ENCODE data around the gene TP73. TPM values are rescaled to one million over a fixed set of nuclear protein-coding genes. Genes with fewer than 3 reads are reported as not detected.

TP73 gene
- total RNA-seq = 1 to 10 TPM in 4 of 8 experiments, under 1 TPM in 4; 0.27 to 2.0 (median 0.83) TPM

- 0% methylated on average over 17 of the region's 80 CpGs; no CpG with 5 or more reads in 9 of the 10 experiments for WGBS, 10 experiments
- in situ Hi-C loops (cut with MboI; ENCODE audit: low pct_unique_long_range_greater_than_20kb in 2 of 9, low sequenced_read_pairs in 9 of 9, unreplicated experiment in 9 of 9) = no loop called here
- Histone ChIP-seq H3K4me3 (peak within 1 kb of the TSS in 1 of 5 donors; percentile 5), H3K27ac (no peak within 1 kb of the TSS), H3K4me1 (replicated peaks in 1 of 2) (peaks cover 5 to 7% of the 10 kb centered on the region in 2 donors)
- ATAC-seq (replicated peaks in 6 of 8) = peak in 3 of 8 experiments; percentile 2 to 7 (median 3)
These were observed at the start of gene TP73 for GRCh38 chr1:3651930-3652547. TSS of gene TP73 (plus strand) at chr1:3652516. CDS start at chr1:3682366, 29,850 bp downstream.

DNA sequence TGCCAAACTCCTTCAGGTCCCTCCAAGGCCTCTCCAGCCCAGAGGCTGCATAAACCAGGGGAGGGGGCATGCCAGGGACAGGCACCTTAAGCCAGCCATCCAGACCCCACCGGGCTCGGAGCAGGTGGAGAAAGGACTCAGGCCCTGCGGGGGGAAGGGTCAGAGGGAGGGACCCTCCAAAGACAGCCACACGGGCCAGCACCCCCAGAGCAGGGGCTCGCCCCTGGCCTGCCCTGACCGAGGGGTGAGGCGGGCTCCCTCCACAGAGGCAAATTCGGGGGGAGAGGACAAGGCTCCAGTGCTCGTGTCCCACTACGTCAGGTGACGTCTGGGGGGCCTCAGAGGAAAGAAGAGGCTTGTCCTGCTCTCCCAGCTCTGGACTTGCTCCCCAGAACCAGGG, 49.2 kb upstream of the TP73 start:
- H3K4me1 ChIP-seq (replicated peaks in 1 of 2) = peaks cover 37 to 41% of the 10 kb centered on the region in 2 donors
- in situ Hi-C loops (cut with MboI; ENCODE audit: low pct_unique_long_range_greater_than_20kb in 2 of 9, low sequenced_read_pairs in 9 of 9, unreplicated experiment in 9 of 9) = no loop called here
- no peak overlapping the region for H3K4me3 ChIP-seq
- no peak overlapping the region for H3K27ac ChIP-seq
- 91 to 100% (median 92%) methylated on average over 2 to 11 of the region's 11 CpGs; no CpG with 5 or more reads in 7 of the 10 experiments for WGBS, 10 experiments
- ATAC-seq (replicated peaks in 6 of 8) = no peak

GRCh38 chr1:3603571-3604467, 48.5 kb upstream of the TP73 start:
- Histone ChIP-seq H3K4me3 (no peak overlapping the region), H3K4me1 (replicated peaks in 1 of 2) (peaks cover 37 to 41% of the 10 kb centered on the region in 2 donors), H3K27ac (no peak overlapping the region)
- 70 to 100% (median 90%) methylated on average over 1 to 15 of the region's 29 CpGs; no CpG with 5 or more reads in 2 of the 10 experiments for WGBS, 10 experiments
- no peak for ATAC-seq (replicated peaks in 6 of 8)
- in situ Hi-C loops (cut with MboI; ENCODE audit: low pct_unique_long_range_greater_than_20kb in 2 of 9, low sequenced_read_pairs in 9 of 9, unreplicated experiment in 9 of 9) = no loop called here

DNA sequence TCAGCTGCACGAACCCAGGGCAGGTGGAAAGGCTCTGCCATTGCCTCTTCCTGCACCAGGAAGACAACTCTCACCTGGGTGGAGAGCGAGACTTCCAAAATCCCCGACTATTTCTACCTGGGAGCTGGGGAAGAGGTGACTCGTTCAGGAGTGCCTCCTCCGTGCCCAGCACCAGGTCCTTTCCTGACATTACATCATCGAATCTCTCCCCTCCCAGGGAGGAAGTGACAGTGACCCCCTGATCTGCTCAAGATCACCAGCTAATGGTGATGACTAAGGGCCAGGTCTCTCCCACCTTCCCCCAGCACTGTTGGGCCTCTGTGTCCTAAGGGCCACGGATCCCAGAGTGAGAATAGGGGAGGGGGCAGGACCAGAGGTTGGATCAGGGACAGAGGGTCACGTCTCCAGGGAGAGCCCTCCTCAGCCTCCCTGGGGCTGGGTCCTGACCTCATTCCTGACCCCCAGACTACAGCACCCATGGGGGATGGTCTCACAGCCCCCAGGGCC, 47.8 kb upstream of the TP73 start:
- H3K4me3 ChIP-seq = no peak overlapping the region
- H3K4me1 ChIP-seq (replicated peaks in 1 of 2) = peaks cover 38 to 42% of the 10 kb centered on the region in 2 donors
- in situ Hi-C loops (cut with MboI; ENCODE audit: low pct_unique_long_range_greater_than_20kb in 2 of 9, low sequenced_read_pairs in 9 of 9, unreplicated experiment in 9 of 9) = no loop called here
- no peak for ATAC-seq (replicated peaks in 6 of 8)
- no peak overlapping the region for H3K27ac ChIP-seq
- 80 to 93% (median 85%) methylated on average over 1 to 6 of the region's 8 CpGs; no CpG with 5 or more reads in 4 of the 10 experiments for WGBS, 10 experiments

- ATAC-seq (replicated peaks in 6 of 8) = no peak
- in situ Hi-C loops (cut with MboI; ENCODE audit: low pct_unique_long_range_greater_than_20kb in 2 of 9, low sequenced_read_pairs in 9 of 9, unreplicated experiment in 9 of 9) = no loop called here
- peaks cover 45 to 49% of the 10 kb centered on the region in 2 donors for H3K4me1 ChIP-seq (replicated peaks in 1 of 2)
- H3K27ac ChIP-seq = no peak overlapping the region
- no peak overlapping the region for H3K4me3 ChIP-seq
- 73 to 100% (median 93%) methylated on average over 1 to 7 of the region's 7 CpGs; no CpG with 5 or more reads in 1 of the 10 experiments for WGBS, 10 experiments
These were observed 47.1 kb upstream of the TP73 start for GRCh38 chr1:3604997-3605823.

- peaks cover 47 to 51% of the 10 kb centered on the region in 2 donors for H3K4me1 ChIP-seq (replicated peaks in 1 of 2)
- H3K4me3 ChIP-seq = no peak overlapping the region
- 0 to 86% (median 40%) methylated on average over 1 to 14 of the region's 23 CpGs; no CpG with 5 or more reads in 5 of the 10 experiments for WGBS, 10 experiments
- ATAC-seq (replicated peaks in 6 of 8) = peak in 4 of 8 experiments; percentile 11 to 48 (median 26)
- peak overlapping the region; percentile 5 to 42 for H3K27ac ChIP-seq
- in situ Hi-C loops (cut with MboI; ENCODE audit: low pct_unique_long_range_greater_than_20kb in 2 of 9, low sequenced_read_pairs in 9 of 9, unreplicated experiment in 9 of 9) = no loop called here
These were observed 45.3 kb upstream of the TP73 start for GRCh38 chr1:3606779-3607702.

DNA sequence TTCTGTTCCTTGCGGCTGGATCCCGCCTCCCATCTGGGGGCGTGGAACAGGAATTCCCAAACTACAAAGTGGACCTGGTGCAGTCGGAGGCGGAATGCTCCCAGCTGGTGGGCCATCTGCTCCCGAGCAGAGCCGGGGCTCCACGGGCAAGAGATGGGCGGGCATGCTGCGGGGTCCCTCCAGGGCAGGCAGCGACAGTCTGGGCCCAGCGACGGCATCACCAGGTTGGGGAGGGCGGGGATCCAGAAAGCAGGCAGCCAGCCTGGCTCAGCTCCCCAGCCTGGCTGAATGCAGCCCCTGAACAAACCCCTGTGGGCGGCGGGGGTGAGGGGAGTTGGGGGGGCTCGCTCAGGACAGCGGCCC, 44.6 kb upstream of the TP73 start:
- WGBS, 10 experiments = 10 to 83% (median 41%) methylated on average over 1 to 5 of the region's 18 CpGs; no CpG with 5 or more reads in 6 of the 10 experiments
- in situ Hi-C loops (cut with MboI; ENCODE audit: low pct_unique_long_range_greater_than_20kb in 2 of 9, low sequenced_read_pairs in 9 of 9, unreplicated experiment in 9 of 9) = no loop called here
- no peak overlapping the region for H3K4me3 ChIP-seq
- H3K27ac ChIP-seq = peak overlapping the region in 1 of 2 donors; percentile 5
- peak in 3 of 8 experiments; percentile 22 to 37 (median 27) for ATAC-seq (replicated peaks in 6 of 8)
- H3K4me1 ChIP-seq (replicated peaks in 1 of 2) = peaks cover 47 to 51% of the 10 kb centered on the region in 2 donors

DNA sequence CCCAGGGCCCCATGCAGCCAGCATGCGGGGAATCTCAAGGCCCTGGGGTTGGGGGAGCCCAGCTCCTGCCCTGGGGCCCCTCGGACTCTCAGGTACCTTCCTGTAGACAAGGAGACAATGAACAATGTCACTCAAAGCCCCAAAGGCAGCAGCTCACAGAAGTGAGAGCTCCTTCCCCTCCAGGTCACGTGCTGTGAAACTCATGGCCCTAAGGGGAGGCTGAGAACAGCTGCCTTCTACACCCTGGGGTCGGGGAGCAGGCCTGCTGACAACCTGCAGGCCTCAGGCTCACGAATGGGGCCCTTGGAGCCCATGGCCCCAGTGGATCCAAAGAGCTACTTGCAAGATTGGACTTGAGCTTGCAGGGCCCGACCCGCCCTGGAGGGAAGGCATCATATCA, 44.2 kb upstream of the TP73 start:
- in situ Hi-C loops (cut with MboI; ENCODE audit: low pct_unique_long_range_greater_than_20kb in 2 of 9, low sequenced_read_pairs in 9 of 9, unreplicated experiment in 9 of 9) = no loop called here
- 33 to 80% (median 61%) methylated on average over 1 to 4 of the region's 7 CpGs; no CpG with 5 or more reads in 5 of the 10 experiments for WGBS, 10 experiments
- H3K4me3 ChIP-seq = no peak overlapping the region
- no peak for ATAC-seq (replicated peaks in 6 of 8)
- peak overlapping the region in 1 of 2 donors; percentile 5 for H3K27ac ChIP-seq
- peaks cover 47 to 51% of the 10 kb centered on the region in 2 donors for H3K4me1 ChIP-seq (replicated peaks in 1 of 2)

GRCh38 chr1:3609016-3609768, 43.1 kb upstream of the TP73 start:
- no peak for ATAC-seq (replicated peaks in 6 of 8)
- Histone ChIP-seq H3K27ac (peak overlapping the region in 1 of 2 donors; percentile 6), H3K4me1 (replicated peaks in 1 of 2) (peaks cover 47 to 51% of the 10 kb centered on the region in 2 donors), H3K4me3 (no peak overlapping the region)
- 42 to 95% (median 80%) methylated on average over 3 to 15 of the region's 22 CpGs; no CpG with 5 or more reads in 3 of the 10 experiments for WGBS, 10 experiments
- in situ Hi-C loops (cut with MboI; ENCODE audit: low pct_unique_long_range_greater_than_20kb in 2 of 9, low sequenced_read_pairs in 9 of 9, unreplicated experiment in 9 of 9) = no loop called here

DNA sequence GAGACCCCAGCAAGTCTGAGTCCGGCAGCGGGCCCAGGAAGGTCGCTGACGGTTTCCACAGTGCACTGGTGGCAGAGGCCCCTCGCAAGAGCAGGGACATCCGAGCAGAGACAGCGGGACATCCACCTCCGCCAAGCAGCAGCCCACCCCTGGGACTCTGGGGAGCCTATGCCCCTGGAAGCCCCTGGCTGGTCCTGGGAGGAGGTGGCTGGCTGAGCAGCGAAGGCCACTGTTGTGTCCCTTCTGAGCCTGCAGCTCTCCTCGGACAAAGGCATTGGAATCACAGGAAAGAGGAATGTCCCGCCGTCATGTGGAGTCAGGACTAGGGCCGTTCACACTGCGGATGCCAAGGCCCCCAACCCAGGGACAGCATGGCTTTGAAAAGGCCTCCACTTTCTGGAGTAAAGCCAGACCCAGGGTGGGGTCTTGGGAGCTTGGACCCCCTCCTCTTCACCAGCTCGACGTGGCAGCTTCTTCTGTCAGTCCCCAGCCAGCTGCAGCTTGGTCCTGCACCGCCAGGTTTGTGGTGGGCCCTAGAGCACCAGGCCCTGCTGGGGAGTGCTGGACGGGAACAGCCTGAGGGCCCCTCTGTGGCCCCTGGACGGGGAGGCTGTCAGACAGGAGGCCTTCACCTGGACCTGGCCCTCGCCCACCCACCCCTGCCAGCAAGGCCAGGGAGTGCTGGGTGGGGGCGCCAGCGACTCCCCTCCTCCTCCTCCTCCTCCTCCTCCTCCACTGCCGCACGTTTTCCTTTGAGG, 42.4 kb upstream of the TP73 start:
- peak overlapping the region in 1 of 5 donors; percentile 38 for H3K4me3 ChIP-seq
- in situ Hi-C loops (cut with MboI; ENCODE audit: low pct_unique_long_range_greater_than_20kb in 2 of 9, low sequenced_read_pairs in 9 of 9, unreplicated experiment in 9 of 9) = no loop called here
- peaks cover 52 to 58% of the 10 kb centered on the region in 2 donors for H3K4me1 ChIP-seq (replicated peaks in 1 of 2)
- ATAC-seq (replicated peaks in 6 of 8) = peak in 1 of 8 experiments; percentile 3
- H3K27ac ChIP-seq = peak overlapping the region; percentile 4
- 46 to 83% (median 55%) methylated on average over 1 to 13 of the region's 24 CpGs; no CpG with 5 or more reads in 5 of the 10 experiments for WGBS, 10 experiments
